IMR-90 (cell line): Measurements from ENCODE around the gene RABGGTB. TPM values are rescaled to one million over a fixed set of nuclear protein-coding genes. Genes with fewer than 3 reads are reported as not detected.
"Not testable (repeated sequence)": the region's sequence is repeated elsewhere in the genome, so short reads cannot be mapped to it uniquely, and the experiment has no call there.

Experiments
- ATAC-seq: fragments of 200-7000 bp; cut with Tn5 transposase; 2 replicates; pipeline ENCODE4 v1.9.1; 2020; ENCODE audit warnings: low read depth, mild to moderate bottlenecking, moderate library complexity
- BruUV-seq: library from RNA; stranded (reverse); fragments of 400-500 nt; replicated peaks from 2 replicates; lab custom pipeline; 2021; lab: Mats Ljungman, UMichigan
- CTCF ChIA-PET: fragments of 300-600 bp; formaldehyde crosslinking; extraction: SDS; loops from one replicate; lab custom pipeline; 2021; ENCODE audit warnings: antibody characterized with exemption; lab: Yijun Ruan, JAX
- POLR2A ChIA-PET: fragments of 300-600 bp; sonication (Branson Sonifier 250); formaldehyde crosslinking; loops from one replicate; lab custom pipeline; 2022; ENCODE audit warnings: antibody characterized with exemption; ENCODE audit not compliant: unreplicated experiment; lab: Charles Lee
- DNase-seq: peaks from one replicate; pipeline ENCODE4 v3.0.0; 2013
- H2AFZ ChIP-seq: replicated peaks from 2 replicates; pipeline ENCODE3; 2013; ENCODE audit warnings: low read length, mild to moderate bottlenecking; ENCODE audit not compliant: poor library complexity
- H2AK5ac ChIP-seq: 2 replicates; pipeline ENCODE4 v1.6.1; 2013; ENCODE audit warnings: low read depth, low read length, inconsistent platforms
- H2AK9ac ChIP-seq: replicated peaks from 2 replicates; pipeline ENCODE3; 2013; ENCODE audit warnings: mild to moderate bottlenecking, low read depth, low read length, moderate library complexity; ENCODE audit not compliant: poor library complexity
- H2BK120ac ChIP-seq: 2 replicates; pipeline ENCODE4 v1.6.1; 2013; ENCODE audit warnings: low read depth, low read length, inconsistent platforms
- H2BK15ac ChIP-seq: 3 replicates; pipeline ENCODE4 v1.6.1; 2013; ENCODE audit warnings: low read depth, low read length, inconsistent platforms
- H2BK20ac ChIP-seq: 2 replicates; pipeline ENCODE4 v1.6.1; 2013; ENCODE audit warnings: low read depth, mild to moderate bottlenecking, inconsistent platforms, low read length, moderate library complexity
- H2BK5ac ChIP-seq: 2 replicates; pipeline ENCODE4 v1.6.1; 2013; ENCODE audit warnings: mild to moderate bottlenecking, low read depth, low read length, inconsistent platforms; ENCODE audit not compliant: poor library complexity, severe bottlenecking
- H3K14ac ChIP-seq: replicated peaks from 2 replicates; pipeline ENCODE4 v1.6.1; 2013; ENCODE audit warnings: low read depth, low read length, inconsistent platforms
- H3K18ac ChIP-seq: 2 replicates; pipeline ENCODE4 v1.6.1; 2013; ENCODE audit warnings: low read depth, low read length, control low read depth
- H3K23ac ChIP-seq: 2 replicates; pipeline ENCODE4 v1.6.1; 2013; ENCODE audit warnings: low read depth, low read length, inconsistent platforms
- H3K27ac ChIP-seq: 2 replicates; pipeline ENCODE4 v1.5.1; 2013; ENCODE audit warnings: mild to moderate bottlenecking, control low read depth, low read length; ENCODE audit not compliant: insufficient read depth
- H3K27me3 ChIP-seq: 2 replicates; pipeline ENCODE4 v1.6.1; 2013; ENCODE audit warnings: low read length; ENCODE audit not compliant: control insufficient read depth, insufficient read depth
- H3K36me3 ChIP-seq: 2 replicates; pipeline ENCODE4 v1.6.1; 2013; ENCODE audit warnings: low read length, mixed read lengths; ENCODE audit not compliant: control insufficient read depth, insufficient read depth
- H3K4ac ChIP-seq: 2 replicates; pipeline ENCODE4 v1.6.1; 2013; ENCODE audit warnings: low read depth, low read length, inconsistent platforms
- H3K4me1 ChIP-seq: 2 replicates; pipeline ENCODE4 v1.6.1; 2013; ENCODE audit warnings: low read length, mixed read lengths; ENCODE audit not compliant: control insufficient read depth, insufficient read depth
- H3K4me2 ChIP-seq: 2 replicates; pipeline ENCODE4 v1.6.1; 2013; ENCODE audit warnings: low read depth, mild to moderate bottlenecking, control low read depth, low read length, moderate library complexity
- H3K4me3 ChIP-seq: 2 replicates; pipeline ENCODE4 v1.5.1; 2013; ENCODE audit warnings: low read depth, mild to moderate bottlenecking, control low read depth, low read length, moderate library complexity; ENCODE audit not compliant: insufficient read depth
- H3K56ac ChIP-seq: 2 replicates; pipeline ENCODE4 v1.6.1; 2013; ENCODE audit warnings: low read length, inconsistent platforms; ENCODE audit not compliant: insufficient read depth; ENCODE audit errors: extremely low read depth
- H3K79me1 ChIP-seq, 2 experiments: 2 replicates each; pipeline ENCODE4 v1.6.1; 2013; ENCODE audit warnings: low read length in 2 of 2, inconsistent platforms in 1 of 2, low read depth in 1 of 2
- H3K9ac ChIP-seq: 2 replicates; pipeline ENCODE4 v1.6.1; 2013; ENCODE audit warnings: low read depth, low read length, control low read depth
- H3K9me1 ChIP-seq: 2 replicates; pipeline ENCODE4 v1.6.1; 2013; ENCODE audit warnings: low read length, inconsistent platforms; ENCODE audit not compliant: insufficient read depth
- H3K9me3 ChIP-seq: 2 replicates; pipeline ENCODE4 v1.6.1; 2013; ENCODE audit warnings: low read length; ENCODE audit not compliant: control insufficient read depth, insufficient read depth
- H4K20me1 ChIP-seq: 2 replicates; pipeline ENCODE4 v1.6.1; 2013; ENCODE audit warnings: low read length, inconsistent platforms; ENCODE audit not compliant: insufficient read depth
- H4K5ac ChIP-seq: 2 replicates; pipeline ENCODE4 v1.6.1; 2013; ENCODE audit warnings: mild to moderate bottlenecking, low read depth, low read length, control low read depth
- H4K8ac ChIP-seq, 2 experiments: 2 replicates each; pipeline ENCODE4 v1.6.1; 2013; ENCODE audit warnings: low read depth in 2 of 2, low read length in 2 of 2, control low read depth in 1 of 2, inconsistent platforms in 1 of 2
- H4K91ac ChIP-seq: 2 replicates; pipeline ENCODE4 v1.6.1; 2013; ENCODE audit warnings: low read depth, low read length, inconsistent platforms; ENCODE audit not compliant: insufficient read depth
- whole genome bisulfite sequencing, 2 experiments: methylation state at CpG; one replicate each; pipeline versions ENCODE4 v1.1.5 to v1.1.7; 2013; ENCODE audit warnings: missing lambda C conversion rate in 2 of 2; ENCODE audit not compliant: insufficient read length in 1 of 2; ENCODE audit errors: extremely low coverage in 2 of 2; 5-methylcytosine and 5-hydroxymethylcytosine counted together
- dilution Hi-C: fragments of 300-500 bp; cut with HindIII; formaldehyde crosslinking; loops from one replicate; pipeline ENCODE4 v1.14.3; 2018; ENCODE audit warnings: low sequenced_read_pairs; ENCODE audit not compliant: unreplicated experiment
- in situ Hi-C: fragments of 300-500 bp; cut with MboI; formaldehyde crosslinking; loops from 3 replicates; pipeline ENCODE4 v1.14.3; 2019; ENCODE audit warnings: low sequenced_read_pairs, inconsistent platforms, mixed read lengths
- intact Hi-C: fragments of 100-400 bp; cut with micrococcal nuclease; formaldehyde crosslinking; loops from 2 replicates; pipeline ENCODE4 v1.10.0; 2022
- polyA plus RNA-seq, 3 experiments: library from polyadenylated mRNA; depleted of rRNA; stranded (reverse); fragments of >200 nt; gene quantifications; 2 replicates each; pipeline ENCODE4 v1.2.3, GENCODE V29; 2012; ENCODE audit warnings: low replicate concordance in 1 of 3
- total RNA-seq: library from RNA; depleted of rRNA; stranded (reverse); fragments of >200 nt; gene quantifications from 2 replicates; pipeline ENCODE4 v1.2.3, GENCODE V29; 2012

Gene RABGGTB
- total and polyA plus RNA-seq, 2 of the 4 experiments (the other 2 are of a cell fraction) = 48.2 to 76.0 TPM

- H3K4me1 ChIP-seq, H3K14ac ChIP-seq, H2BK5ac ChIP-seq, H3K4me2 ChIP-seq, H2BK20ac ChIP-seq, H3K23ac ChIP-seq, H4K20me1 ChIP-seq, H2AK9ac ChIP-seq, H3K36me3 ChIP-seq, H2AFZ ChIP-seq, H3K79me1 ChIP-seq, H3K4ac ChIP-seq, H3K27ac ChIP-seq, H3K9ac ChIP-seq, H3K4me3 ChIP-seq, POLR2A ChIA-PET, H4K5ac ChIP-seq, H4K91ac ChIP-seq, intact Hi-C loops, BruUV-seq, H2BK15ac ChIP-seq, H3K56ac ChIP-seq, H3K9me3 ChIP-seq, DNase-seq, H3K9me1 ChIP-seq, ATAC-seq, H3K27me3 ChIP-seq, H4K8ac ChIP-seq, H2BK120ac ChIP-seq, H3K18ac ChIP-seq, dilution Hi-C loops, H2AK5ac ChIP-seq: not testable (repeated sequence)
- no CpG with 5 or more reads among the region's 4 CpGs for WGBS, 2 experiments
- CTCF ChIA-PET = interaction anchor here (0.6 kb wide), 1 partner anchor 1453 kb away, joined by 7 read pairs; no protein-coding TSS in a partner anchor
- in situ Hi-C loops = loop anchor here (10.0 kb wide), 1 partner anchor 55 kb away; the partner anchor contains the start of gene ACADM
Measured at GRCh38 chr1:75780183-75780582, 5.9 kb upstream of the RABGGTB start.

GRCh38 chr1:75783920-75784319, 2.1 kb upstream of the RABGGTB start:
- H3K9me3 ChIP-seq, H3K36me3 ChIP-seq, H3K27me3 ChIP-seq, H3K4me3 ChIP-seq, H3K14ac ChIP-seq, H2BK5ac ChIP-seq, H2AK5ac ChIP-seq, ATAC-seq, H3K56ac ChIP-seq, POLR2A ChIA-PET, BruUV-seq, H3K4me1 ChIP-seq, H3K9ac ChIP-seq, dilution Hi-C loops, H2AK9ac ChIP-seq, H3K79me1 ChIP-seq, H2BK15ac ChIP-seq, DNase-seq, H4K91ac ChIP-seq, H4K8ac ChIP-seq, H3K27ac ChIP-seq, H2BK20ac ChIP-seq, H3K4ac ChIP-seq, intact Hi-C loops, H3K4me2 ChIP-seq, H2BK120ac ChIP-seq, H2AFZ ChIP-seq, H3K23ac ChIP-seq, H4K5ac ChIP-seq, H3K18ac ChIP-seq, H3K9me1 ChIP-seq: not testable (repeated sequence)
- H4K20me1 ChIP-seq = peaks cover 19% of the 10 kb centered on the region
- in situ Hi-C loops = loop anchor here (10.0 kb wide), 1 partner anchor 59 kb away; the partner anchor contains the start of gene ACADM
- CTCF ChIA-PET = interaction anchor here (0.6 kb wide), 1 partner anchor 186 kb away, joined by 5 read pairs; no protein-coding TSS in a partner anchor
- no CpG with 5 or more reads among the region's 4 CpGs for WGBS, 2 experiments
